Spleen (tissue), 11 donors: ENCODE data around the gene GABRB1. TPM values are rescaled to one million over a fixed set of nuclear protein-coding genes. Genes with fewer than 3 reads are reported as not detected.

Experiments used
- DNase-seq: peaks from one replicate; pipeline ENCODE4 v3.0.0-alpha.2; 2020
- H3K27ac ChIP-seq, 8 donors: fragments of 200-600 bp; sonication (generic) in 7 of 8; 1 replicate in 4 of 8; 2 replicates in 4 of 8; pipeline versions ENCODE4 v1.5.0 to v1.8.0; 2016 to 2021; ENCODE audit warnings: inconsistent platforms in 4 of 8, mild to moderate bottlenecking in 4 of 8, moderate library complexity in 1 of 8
- H3K27me3 ChIP-seq, 7 donors: fragments of 200-600 bp; sonication (generic) in 6 of 7; replicated peaks in 1 of 7; 1 replicate in 4 of 7; 2 replicates in 3 of 7; pipeline versions ENCODE4 v1.5.0 to v1.8.0; 2016 to 2021; ENCODE audit warnings: inconsistent platforms in 3 of 7, mild to moderate bottlenecking in 1 of 7
- H3K36me3 ChIP-seq, 6 donors: fragments of 200-600 bp; sonication (generic) in 5 of 6; 1 replicate in 4 of 6; 2 replicates in 2 of 6; pipeline versions ENCODE4 v1.5.0 to v1.8.0; 2016 to 2021; ENCODE audit warnings: inconsistent platforms in 2 of 6
- H3K4me1 ChIP-seq, 6 donors: fragments of 200-600 bp; sonication (generic) in 5 of 6; 1 replicate in 3 of 6; 2 replicates in 3 of 6; pipeline versions ENCODE4 v1.5.0 to v1.8.0; 2016 to 2021; ENCODE audit warnings: inconsistent platforms in 3 of 6
- H3K4me3 ChIP-seq, 8 donors: fragments of 200-600 bp; sonication (generic) in 7 of 8; 1 replicate in 4 of 8; 2 replicates in 4 of 8; pipeline versions ENCODE4 v1.5.0 to v1.8.0; 2016 to 2021; ENCODE audit warnings: inconsistent platforms in 4 of 8, mild to moderate bottlenecking in 4 of 8, moderate library complexity in 2 of 8
- H3K9me3 ChIP-seq, 8 donors: fragments of 200-600 bp; sonication (generic) in 7 of 8; 1 replicate in 4 of 8; 2 replicates in 4 of 8; pipeline versions ENCODE4 v1.5.0 to v1.8.0; 2016 to 2021; ENCODE audit warnings: inconsistent platforms in 4 of 8
- POLR2A ChIP-seq, 3 donors: fragments of 450-650 bp; IDR thresholded peaks; one replicate each; pipeline ENCODE4 v1.5.1; 2017; ENCODE audit warnings: antibody characterized with exemption in 3 of 3, mild to moderate bottlenecking in 1 of 3
- POLR2AphosphoS5 ChIP-seq, 3 donors: sonication (generic); formaldehyde crosslinking; IDR thresholded peaks; one replicate each; pipeline ENCODE4 v1.5.1; 2017; ENCODE audit warnings: antibody characterized with exemption in 3 of 3
- WGBS, 5 donors: extraction: QIAGEN DNeasy Blood & Tissue Kit in 3 of 5; methylation state at CpG; one replicate each; pipeline versions ENCODE4 v1.1.5 to v1.1.7; 2013 to 2018; 5-methylcytosine and 5-hydroxymethylcytosine counted together
- intact Hi-C: fragments of 100-400 bp; cut with DNase I; formaldehyde crosslinking; loops from one replicate; pipeline ENCODE4 v1.15.0; 2023; ENCODE audit warnings: low total_unique reads
- polyA plus RNA-seq, 3 donors: library from polyadenylated mRNA; stranded (reverse); fragments of 200-250 nt; gene quantifications; one replicate each; pipeline ENCODE4 v1.2.1, GENCODE V29; 2013
- total RNA-seq, 7 donors: library from RNA; depleted of rRNA in 3 of 7; stranded (reverse); fragments of >200 nt in 3 of 7; fragmentation: NEBNext Ultra II Directional in 4 of 7; extraction: Animal tissue kit (Norgen Biotek cat#: 25700) in 4 of 7; gene quantifications; one replicate each; pipeline versions ENCODE4 v1.1.0 to v1.2.1, GENCODE V29; 2016 to 2021
- TF ChIP-seq, protein P1 (sequence below), 11 experiments: fragments of 200-600 bp in 7 of 11; fragments of 450-650 bp in 4 of 11; sonication (generic) in 4 of 11; IDR thresholded peaks in 8 of 11; conservative IDR thresholded peaks in 3 of 11; 1 replicate in 7 of 11; 2 replicates in 4 of 11; pipeline versions ENCODE4 v1.4.0 to v1.8.0; 2016 to 2021; ENCODE audit warnings: antibody characterized with exemption in 11 of 11, inconsistent platforms in 4 of 11, mild to moderate bottlenecking in 1 of 11
- donor health status: healthy with polysubstance abuse.
- donor health status: DM: no; HTN: no; CAD: no; lungs with moderate emphysema.
- donor health status: DM: no; HTN: no; CAD: no.
- donor health status: Bipolar disorder and iron deficiency.
- donor health status: healthy.
- donor health status: DM: no; HTN: no; CAD: no.
- donor health status: DM: yes; HTN: yes; CAD: no.

The GABRB1 gene
- total and polyA plus RNA-seq, 10 donors, result not detected

DNA sequence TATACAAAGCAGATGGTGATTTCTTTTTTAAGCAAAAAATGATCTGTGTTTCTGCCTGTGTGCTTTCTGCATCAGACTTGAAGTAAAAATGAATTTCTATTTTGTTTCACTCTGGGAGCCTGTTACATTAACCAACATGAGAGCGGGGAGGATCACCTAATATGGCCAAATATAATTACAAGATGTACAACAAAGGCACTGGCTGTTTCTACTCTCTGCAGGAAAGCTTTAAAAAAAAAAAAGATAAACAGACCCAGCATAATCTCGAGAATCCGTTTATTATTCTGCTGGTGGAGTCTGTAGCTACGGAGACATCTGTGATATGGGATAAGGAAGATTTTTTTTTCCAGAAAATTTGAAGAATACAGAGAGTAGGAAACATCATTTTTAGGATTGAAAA, 328.5 kb downstream of the GABRB1 start:
- TF ChIP-seq POLR2A (IDR thresholded peaks at IDR 0.05), result no peak
- TF ChIP-seq, protein P1, sequence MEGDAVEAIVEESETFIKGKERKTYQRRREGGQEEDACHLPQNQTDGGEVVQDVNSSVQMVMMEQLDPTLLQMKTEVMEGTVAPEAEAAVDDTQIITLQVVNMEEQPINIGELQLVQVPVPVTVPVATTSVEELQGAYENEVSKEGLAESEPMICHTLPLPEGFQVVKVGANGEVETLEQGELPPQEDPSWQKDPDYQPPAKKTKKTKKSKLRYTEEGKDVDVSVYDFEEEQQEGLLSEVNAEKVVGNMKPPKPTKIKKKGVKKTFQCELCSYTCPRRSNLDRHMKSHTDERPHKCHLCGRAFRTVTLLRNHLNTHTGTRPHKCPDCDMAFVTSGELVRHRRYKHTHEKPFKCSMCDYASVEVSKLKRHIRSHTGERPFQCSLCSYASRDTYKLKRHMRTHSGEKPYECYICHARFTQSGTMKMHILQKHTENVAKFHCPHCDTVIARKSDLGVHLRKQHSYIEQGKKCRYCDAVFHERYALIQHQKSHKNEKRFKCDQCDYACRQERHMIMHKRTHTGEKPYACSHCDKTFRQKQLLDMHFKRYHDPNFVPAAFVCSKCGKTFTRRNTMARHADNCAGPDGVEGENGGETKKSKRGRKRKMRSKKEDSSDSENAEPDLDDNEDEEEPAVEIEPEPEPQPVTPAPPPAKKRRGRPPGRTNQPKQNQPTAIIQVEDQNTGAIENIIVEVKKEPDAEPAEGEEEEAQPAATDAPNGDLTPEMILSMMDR (IDR thresholded peaks at IDR 0.05 in 8 of 11, conservative IDR thresholded peaks at IDR 0.05 in 3 of 11), result no peak
- TF ChIP-seq POLR2AphosphoS5 (IDR thresholded peaks at IDR 0.05), result no peak
- DNase-seq, result no peak
- intact Hi-C loops, result no loop called here
- Histone ChIP-seq H3K9me3 (no peaks in the 10 kb centered on the region), H3K27me3 (peaks cover 0 to 7% (median 0%) of the 10 kb centered on the region in 7 donors), H3K36me3 (no peaks in the 10 kb centered on the region), H3K4me1 (no peaks in the 10 kb centered on the region), H3K27ac (no peak overlapping the region), H3K4me3 (no peak overlapping the region)
- 67 to 81% (median 69%) methylated on average over 4 of the region's 4 CpGs for WGBS, 5 donors

DNA sequence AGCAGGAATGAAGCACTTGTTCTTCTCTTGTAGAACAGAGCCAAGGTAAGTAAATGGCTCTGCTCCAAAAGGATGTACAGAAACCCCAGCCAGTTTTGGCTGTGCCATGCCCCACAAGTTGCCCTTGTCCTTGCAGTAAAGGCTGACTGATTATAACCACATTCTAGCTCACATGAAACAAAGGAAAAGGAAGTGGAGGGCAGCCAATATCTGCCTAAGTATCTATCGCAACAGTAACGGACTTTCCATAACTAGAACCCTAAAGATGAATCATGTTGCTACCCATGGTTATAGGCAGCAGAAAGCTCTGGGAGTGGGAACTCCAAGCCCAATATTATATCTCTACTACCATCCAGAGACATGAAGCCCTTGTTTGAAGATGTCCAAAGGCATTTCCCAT, 336.4 kb downstream of the GABRB1 start:
- Histone ChIP-seq H3K36me3 (no peaks in the 10 kb centered on the region), H3K27me3 (no peaks in the 10 kb centered on the region), H3K27ac (no peak overlapping the region), H3K4me1 (no peaks in the 10 kb centered on the region), H3K4me3 (no peak overlapping the region), H3K9me3 (peaks cover 0 to 4% (median 0%) of the 10 kb centered on the region in 8 donors)
- WGBS, 5 donors, result 29 to 61% (median 44%) methylated on average over 2 of the region's 2 CpGs
- TF ChIP-seq POLR2A (IDR thresholded peaks at IDR 0.05), result no peak
- no peak for DNase-seq
- intact Hi-C loops, result no loop called here

DNA sequence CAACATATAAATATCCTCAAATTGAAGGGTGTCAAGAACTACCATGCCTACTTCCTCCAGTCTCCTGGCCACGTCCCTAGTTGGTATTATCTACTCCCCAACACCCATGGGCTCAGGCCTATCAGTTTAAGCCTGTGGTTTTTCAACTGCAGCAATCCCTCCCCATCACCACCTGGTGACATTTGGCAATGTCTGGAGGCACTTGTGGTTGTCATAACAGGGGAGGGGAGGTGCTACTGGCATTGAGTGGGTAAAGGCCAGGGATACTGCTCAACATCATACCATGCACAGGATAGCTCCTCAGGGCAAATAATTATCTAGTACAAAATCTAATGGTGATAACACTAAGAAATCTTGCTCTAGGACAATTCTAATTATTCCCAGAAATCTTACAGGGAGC, 336.8 kb downstream of the GABRB1 start:
- intact Hi-C loops, result no loop called here
- DNase-seq, result no peak
- no peak overlapping the region for H3K27ac ChIP-seq
- TF ChIP-seq POLR2A (IDR thresholded peaks at IDR 0.05), result no peak
- TF ChIP-seq, protein P1 (IDR thresholded peaks at IDR 0.05 in 8 of 11, conservative IDR thresholded peaks at IDR 0.05 in 3 of 11), result no peak
- TF ChIP-seq POLR2AphosphoS5 (IDR thresholded peaks at IDR 0.05), result no peak
- H3K27me3 ChIP-seq, result no peaks in the 10 kb centered on the region
- H3K36me3 ChIP-seq, result no peaks in the 10 kb centered on the region
- 9 to 44% (median 40%) methylated on average over 1 of the region's 1 CpG for WGBS, 5 donors
- peaks cover 0 to 4% (median 0%) of the 10 kb centered on the region in 8 donors for H3K9me3 ChIP-seq
- no peak overlapping the region for H3K4me3 ChIP-seq
- H3K4me1 ChIP-seq, result no peaks in the 10 kb centered on the region

DNA sequence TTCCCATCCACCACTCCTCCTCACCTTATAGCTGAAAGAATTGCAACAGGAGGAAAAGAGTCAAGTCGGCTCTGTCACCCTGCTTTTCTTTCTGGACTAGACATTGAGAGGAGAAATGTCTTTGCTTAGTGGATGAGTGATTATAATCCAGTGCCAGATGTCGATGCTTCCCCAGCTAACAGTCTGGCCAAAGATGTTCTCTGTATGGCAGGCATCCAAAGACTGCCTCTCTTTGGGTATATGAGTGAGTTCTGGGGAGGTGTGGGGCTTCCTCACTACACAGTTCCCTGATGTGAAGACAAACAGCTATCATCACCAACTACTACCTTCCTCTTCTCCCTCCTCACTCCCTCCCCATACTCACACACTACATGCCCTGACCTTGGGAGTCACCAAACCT, 341.2 kb downstream of the GABRB1 start:
- WGBS, 5 donors, result 57 to 76% (median 60%) methylated on average over 2 of the region's 2 CpGs
- H3K4me3 ChIP-seq, result no peak overlapping the region
- H3K9me3 ChIP-seq, result peaks cover 0 to 4% (median 0%) of the 10 kb centered on the region in 8 donors
- intact Hi-C loops, result no loop called here
- DNase-seq, result no peak
- no peak overlapping the region for H3K27ac ChIP-seq
- H3K36me3 ChIP-seq, result no peaks in the 10 kb centered on the region
- H3K27me3 ChIP-seq, result no peaks in the 10 kb centered on the region
- no peaks in the 10 kb centered on the region for H3K4me1 ChIP-seq
- TF ChIP-seq POLR2A (IDR thresholded peaks at IDR 0.05) (no peak), POLR2AphosphoS5 (IDR thresholded peaks at IDR 0.05) (no peak)
- TF ChIP-seq, protein P1 (IDR thresholded peaks at IDR 0.05 in 8 of 11, conservative IDR thresholded peaks at IDR 0.05 in 3 of 11), result no peak

DNA sequence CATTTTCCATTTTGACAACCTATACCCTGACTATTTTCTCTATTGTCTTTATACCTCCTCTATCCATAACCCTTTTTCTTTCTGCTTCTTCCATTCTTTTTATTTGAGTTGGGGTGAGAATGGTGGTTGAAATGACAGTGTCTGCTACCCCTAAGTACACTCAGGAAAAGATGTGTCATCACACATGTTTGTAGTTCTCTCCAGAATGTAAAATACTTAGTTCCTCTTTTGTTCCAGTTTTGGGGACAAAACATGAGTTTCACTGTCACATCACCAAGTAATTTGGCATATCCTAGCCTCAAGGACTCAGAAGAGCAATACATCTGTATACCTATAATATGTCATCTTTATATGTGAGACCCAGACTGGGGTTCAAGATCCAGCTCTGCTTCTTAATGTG, 341.8 kb downstream of the GABRB1 start:
- no peaks in the 10 kb centered on the region for H3K27me3 ChIP-seq
- intact Hi-C loops, result no loop called here
- H3K36me3 ChIP-seq, result no peaks in the 10 kb centered on the region
- DNase-seq, result no peak
- H3K4me3 ChIP-seq, result no peak overlapping the region
- no peaks in the 10 kb centered on the region for H3K4me1 ChIP-seq
- no peak overlapping the region for H3K27ac ChIP-seq
- peaks cover 0 to 4% (median 0%) of the 10 kb centered on the region in 8 donors for H3K9me3 ChIP-seq
- TF ChIP-seq POLR2A (IDR thresholded peaks at IDR 0.05), result no peak
- TF ChIP-seq, protein P1 (IDR thresholded peaks at IDR 0.05 in 8 of 11, conservative IDR thresholded peaks at IDR 0.05 in 3 of 11), result no peak
- no peak for TF ChIP-seq POLR2AphosphoS5 (IDR thresholded peaks at IDR 0.05)
